Endothelial cell of umbilical vein (primary cell): ENCODE data around the gene CLDN6. TPM values are rescaled to one million over a fixed set of nuclear protein-coding genes. Genes with fewer than 3 reads are reported as not detected.

ENCODE experiments used
- BruUV-seq: library from RNA; stranded (reverse); fragments of 400-500 nt; replicated peaks from 2 replicates; lab custom pipeline; 2021; lab: Mats Ljungman, UMichigan
- CTCF ChIA-PET: fragments of 300-600, 350-600 bp; sonication (Branson Sonifier 250); formaldehyde crosslinking; loops from one replicate; lab custom pipeline; 2021; ENCODE audit warnings: antibody characterized with exemption, inconsistent platforms; lab: Charles Lee
- POLR2A ChIA-PET: fragments of 300-600, 350-600 bp; sonication (Branson Sonifier 250); formaldehyde crosslinking; loops from one replicate; lab custom pipeline; 2021; ENCODE audit warnings: antibody characterized with exemption, inconsistent platforms; lab: Charles Lee
- DNase-seq: peaks from one replicate; pipeline ENCODE4 v3.0.0-alpha.2; 2011; ENCODE audit warnings: low read depth, low spot score
- FAIRE-seq: peaks from 2 replicates; lab custom pipeline; 2011; peaks lifted over from hg19 to GRCh38; lab: Jason Lieb, UNC
- H2AFZ ChIP-seq: 2 replicates; pipeline ENCODE4 v1.6.0; 2012; ENCODE audit warnings: low read depth, low read length, control low read depth, inconsistent platforms
- H3K27ac ChIP-seq: 2 replicates; pipeline ENCODE4 v1.5.1; 2011; ENCODE audit warnings: low read depth, mild to moderate bottlenecking, control low read depth, low read length, moderate library complexity; ENCODE audit not compliant: insufficient read depth
- H3K27me3 ChIP-seq, 2 experiments: 2 replicates each; pipeline versions ENCODE4 v1.6.0 to v1.6.1; 2011; ENCODE audit warnings: low read length in 2 of 2, mixed read lengths in 1 of 2; ENCODE audit not compliant: control insufficient read depth in 2 of 2, insufficient read depth in 2 of 2
- H3K36me3 ChIP-seq, 2 experiments: 2 replicates in 1 of 2; 3 replicates in 1 of 2; pipeline ENCODE4 v1.5.1; 2011; ENCODE audit warnings: low read length in 2 of 2, mild to moderate bottlenecking in 1 of 2, moderate library complexity in 1 of 2; ENCODE audit not compliant: control insufficient read depth in 2 of 2, insufficient read depth in 2 of 2; ENCODE audit errors: extremely low read depth in 1 of 2
- H3K4me1 ChIP-seq: 3 replicates; pipeline ENCODE4 v1.5.1; 2011; ENCODE audit warnings: mild to moderate bottlenecking, low read length; ENCODE audit not compliant: control insufficient read depth, insufficient read depth; ENCODE audit errors: extremely low read depth
- H3K4me2 ChIP-seq: 2 replicates; pipeline ENCODE4 v1.6.1; 2011; ENCODE audit warnings: low read length, control low read depth, mixed read lengths; ENCODE audit not compliant: insufficient read depth
- H3K4me3 ChIP-seq, 3 experiments: fragments of 200-600 bp in 1 of 3; sonication (generic), shearing (Covaris generic) in 1 of 3; replicated peaks in 1 of 3; 2 replicates each; pipeline ENCODE4 v1.5.1; 2011 to 2016; ENCODE audit warnings: control low read depth in 3 of 3, low read length in 3 of 3, mild to moderate bottlenecking in 2 of 3, inconsistent platforms in 1 of 3, low read depth in 1 of 3, moderate library complexity in 1 of 3; ENCODE audit not compliant: insufficient read depth in 1 of 3
- H3K79me2 ChIP-seq: 2 replicates; pipeline ENCODE4 v1.6.0; 2012; ENCODE audit warnings: low read length, inconsistent platforms; ENCODE audit not compliant: control insufficient read depth, insufficient read depth
- H3K9ac ChIP-seq: replicated peaks from 2 replicates; pipeline ENCODE3; 2011; ENCODE audit warnings: low read length, control low read depth; ENCODE audit not compliant: insufficient read depth; ENCODE audit errors: extremely low read depth
- H3K9me1 ChIP-seq: replicated peaks from 3 replicates; pipeline ENCODE4 v1.6.0; 2011; ENCODE audit warnings: mild to moderate bottlenecking, low read length; ENCODE audit not compliant: control insufficient read depth, insufficient read depth; ENCODE audit errors: extremely low read depth
- H3K9me3 ChIP-seq: replicated peaks from 2 replicates; pipeline ENCODE4 v1.5.1; 2012; ENCODE audit warnings: low read length, inconsistent platforms; ENCODE audit not compliant: control insufficient read depth, insufficient read depth
- H4K20me1 ChIP-seq: replicated peaks from 2 replicates; pipeline ENCODE3; 2011; ENCODE audit warnings: mild to moderate bottlenecking, low read length; ENCODE audit not compliant: control insufficient read depth, insufficient read depth; ENCODE audit errors: extremely low read depth
- CTCF ChIP-seq, 2 donors: IDR thresholded peaks; 1 replicate in 1 of 2; 2 replicates in 1 of 2; pipeline ENCODE4 v1.5.1; 2011; ENCODE audit warnings: low read length in 2 of 2, mild to moderate bottlenecking in 2 of 2, moderate library complexity in 2 of 2, control low read depth in 1 of 2, inconsistent platforms in 1 of 2, low read depth in 1 of 2; ENCODE audit not compliant: insufficient read depth in 1 of 2; ENCODE audit errors: extremely low read depth in 1 of 2
- FOS ChIP-seq: IDR thresholded peaks from 2 replicates; pipeline ENCODE4 v1.6.1; 2011; ENCODE audit warnings: mild to moderate bottlenecking, low read length, moderate library complexity, borderline replicate concordance; ENCODE audit not compliant: insufficient read depth
- JUN ChIP-seq: IDR thresholded peaks from 2 replicates; pipeline ENCODE4 v1.6.1; 2011; ENCODE audit warnings: borderline replicate concordance, low read depth; ENCODE audit not compliant: insufficient read length, insufficient read depth
- MAX ChIP-seq: IDR thresholded peaks from 2 replicates; pipeline ENCODE4 v1.6.1; 2011; ENCODE audit not compliant: insufficient read depth, insufficient read length
- MYC ChIP-seq: IDR thresholded peaks from one replicate; pipeline ENCODE4 v1.6.1; 2011; ENCODE audit warnings: mild to moderate bottlenecking, low read depth, low read length
- POLR2A ChIP-seq: IDR thresholded peaks from 2 replicates; pipeline ENCODE4 v1.6.1; 2012; ENCODE audit warnings: low read depth, mild to moderate bottlenecking, control low read depth, low read length
- dilution Hi-C: fragments of 300-500 bp; cut with MboI; formaldehyde crosslinking; loops from one replicate; pipeline ENCODE4 v1.15.0; 2019; ENCODE audit warnings: low sequenced_read_pairs; ENCODE audit not compliant: extremely low pct_ligation_motif_present
- intact Hi-C: fragments of 100-400 bp; cut with micrococcal nuclease; formaldehyde crosslinking; loops from one replicate; pipeline ENCODE4 v1.10.0; 2022
- polyA plus RNA-seq, 4 experiments: library from polyadenylated mRNA; depleted of rRNA in 3 of 4; stranded (reverse) in 3 of 4; unstranded in 1 of 4; fragments of >200 nt; gene quantifications; 2 replicates each; pipeline versions ENCODE4 v1.2.1 to v1.2.3, GENCODE V29; 2011 to 2012; ENCODE audit warnings: missing spikeins in 1 of 4
- total RNA-seq: library from RNA; stranded (reverse); gene quantifications from 2 replicates; pipeline ENCODE4 v1.2.3, GENCODE V29; 2021

CLDN6 gene
- total and polyA plus RNA-seq, 2 donors (not counting 3 experiments of a cell fraction or from before 2014, with no cell fraction given): 0.28 TPM; not detected in 1

- Histone ChIP-seq H3K27me3 (no peaks in the 10 kb centered on the region), H3K79me2 (peaks cover 4% of the 10 kb centered on the region), H3K4me3 (no peak overlapping the region), H3K27ac (no peak overlapping the region), H3K36me3 (peaks cover 0 to 5% of the 10 kb centered on the region in 2 experiments), H3K4me2 (no peak overlapping the region), H3K9me3 (no peaks in the 10 kb centered on the region), H2AFZ (no peak overlapping the region), H3K4me1 (peaks cover 22% of the 10 kb centered on the region), H4K20me1 (no peaks in the 10 kb centered on the region), H3K9me1 (no peaks in the 10 kb centered on the region), H3K9ac (no peak overlapping the region)
- dilution Hi-C loops: no loop called here
- BruUV-seq: no TSS peak
- intact Hi-C loops: no loop called here
- DNase-seq (no peak), FAIRE-seq (no peak)
- ChIA-PET POLR2A (no interaction called here), CTCF (interaction anchor here (0.9 to 2.5 kb wide), 5 partner anchors 23 to 66 kb away, joined by 3 to 13 read pairs (median 4); no protein-coding TSS in a partner anchor)
- TF ChIP-seq MAX: no peak
- no peak for TF ChIP-seq MYC
- no peak for TF ChIP-seq POLR2A
- no peak for TF ChIP-seq JUN
- no peak for TF ChIP-seq CTCF (IDR thresholded peaks at IDR 0.05; ENCODE audit: extremely low read depth in 1 of 2, insufficient read depth in 1 of 2, low read depth in 1 of 2, low read length in 2 of 2)
- no peak for TF ChIP-seq FOS
Measured at GRCh38 chr16:3063625-3064386, 45.8 kb upstream of the CLDN6 start.
